ENCODE measurements around the gene TTC16. TPM values are rescaled to one million over a fixed set of nuclear protein-coding genes. Genes with fewer than 3 reads are reported as not detected.

Gene TTC16
- total and polyA plus RNA-seq, 2 donors (not counting 1 experiment from before 2014, with no cell fraction given) = under 0.01 TPM; not detected in 1

GRCh38 chr9:127753148-127753547 lies 37.3 kb downstream of the TTC16 start:
- TF ChIP-seq CTCF (conservative IDR thresholded peaks at IDR 0.05 in 1 of 2, IDR thresholded peaks at IDR 0.05 in 1 of 2; ENCODE audit: low read depth in 1 of 2, low read length in 2 of 2) (no peak), EZH2 (IDR thresholded peaks at IDR 0.05; ENCODE audit: low read length, missing control alignments) (no peak)
- H3K27ac ChIP-seq (ENCODE audit: insufficient read depth, low read length) = no peak overlapping the region
- no peak overlapping the region for H2AFZ ChIP-seq (ENCODE audit: low read length)
- H3K9ac ChIP-seq (ENCODE audit: insufficient read depth, low read length) = no peak overlapping the region
- no peaks in the 10 kb centered on the region for H3K4me1 ChIP-seq (ENCODE audit: control insufficient read depth, extremely low read depth, insufficient read depth, low read length)
- no peaks in the 10 kb centered on the region for H3K36me3 ChIP-seq (ENCODE audit: control insufficient read depth, insufficient read depth, low read length)
- H3K27me3 ChIP-seq (ENCODE audit: control insufficient read depth, insufficient read depth, low read length) = peaks cover 36% of the 10 kb centered on the region
- peaks cover 2% of the 10 kb centered on the region for H4K20me1 ChIP-seq (ENCODE audit: control insufficient read depth, extremely low read depth, insufficient read depth, low read length)
- no peaks in the 10 kb centered on the region for H3K9me3 ChIP-seq (ENCODE audit: control insufficient read depth, insufficient read depth, low read depth, low read length)
- DNase-seq (ENCODE audit: low read depth in 2 of 2) = no peak
- H3K4me2 ChIP-seq (ENCODE audit: extremely low read depth, insufficient read depth, low read length) = no peak overlapping the region
- no peak overlapping the region for H3K4me3 ChIP-seq (replicated peaks in 1 of 4; ENCODE audit: control extremely low read depth in 1 of 4, insufficient read depth in 1 of 4, low read depth in 3 of 4, low read length in 4 of 4)
- H3K79me2 ChIP-seq (ENCODE audit: control insufficient read depth, insufficient read depth, low read length) = no peaks in the 10 kb centered on the region

GRCh38 chr9:127753622-127754021 lies 37.7 kb downstream of the TTC16 start:
- TF ChIP-seq CTCF (conservative IDR thresholded peaks at IDR 0.05 in 1 of 2, IDR thresholded peaks at IDR 0.05 in 1 of 2; ENCODE audit: low read depth in 1 of 2, low read length in 2 of 2) (no peak), EZH2 (IDR thresholded peaks at IDR 0.05; ENCODE audit: low read length, missing control alignments) (no peak)
- H3K9ac ChIP-seq (ENCODE audit: insufficient read depth, low read length) = no peak overlapping the region
- peaks cover 2% of the 10 kb centered on the region for H4K20me1 ChIP-seq (ENCODE audit: control insufficient read depth, extremely low read depth, insufficient read depth, low read length)
- H3K4me1 ChIP-seq (ENCODE audit: control insufficient read depth, extremely low read depth, insufficient read depth, low read length) = no peaks in the 10 kb centered on the region
- H2AFZ ChIP-seq (ENCODE audit: low read length) = no peak overlapping the region
- no peak for DNase-seq (ENCODE audit: low read depth in 2 of 2)
- peaks cover 33% of the 10 kb centered on the region for H3K27me3 ChIP-seq (ENCODE audit: control insufficient read depth, insufficient read depth, low read length)
- no peaks in the 10 kb centered on the region for H3K36me3 ChIP-seq (ENCODE audit: control insufficient read depth, insufficient read depth, low read length)
- no peaks in the 10 kb centered on the region for H3K9me3 ChIP-seq (ENCODE audit: control insufficient read depth, insufficient read depth, low read depth, low read length)
- no peak overlapping the region for H3K4me3 ChIP-seq (replicated peaks in 1 of 4; ENCODE audit: control extremely low read depth in 1 of 4, insufficient read depth in 1 of 4, low read depth in 3 of 4, low read length in 4 of 4)
- H3K79me2 ChIP-seq (ENCODE audit: control insufficient read depth, insufficient read depth, low read length) = no peaks in the 10 kb centered on the region
- no peak overlapping the region for H3K27ac ChIP-seq (ENCODE audit: insufficient read depth, low read length)
- no peak overlapping the region for H3K4me2 ChIP-seq (ENCODE audit: extremely low read depth, insufficient read depth, low read length)

- TF ChIP-seq EZH2 (IDR thresholded peaks at IDR 0.05; ENCODE audit: low read length, missing control alignments) (peak; percentile 68), CTCF (conservative IDR thresholded peaks at IDR 0.05 in 1 of 2, IDR thresholded peaks at IDR 0.05 in 1 of 2; ENCODE audit: low read depth in 1 of 2, low read length in 2 of 2) (no peak)
- H3K27me3 ChIP-seq (ENCODE audit: control insufficient read depth, insufficient read depth, low read length) = peaks cover 33% of the 10 kb centered on the region
- H3K36me3 ChIP-seq (ENCODE audit: control insufficient read depth, insufficient read depth, low read length) = no peaks in the 10 kb centered on the region
- no peaks in the 10 kb centered on the region for H3K9me3 ChIP-seq (ENCODE audit: control insufficient read depth, insufficient read depth, low read depth, low read length)
- H3K9ac ChIP-seq (ENCODE audit: insufficient read depth, low read length) = no peak overlapping the region
- no peak overlapping the region for H2AFZ ChIP-seq (ENCODE audit: low read length)
- H3K4me1 ChIP-seq (ENCODE audit: control insufficient read depth, extremely low read depth, insufficient read depth, low read length) = no peaks in the 10 kb centered on the region
- H3K27ac ChIP-seq (ENCODE audit: insufficient read depth, low read length) = no peak overlapping the region
- peaks cover 2% of the 10 kb centered on the region for H4K20me1 ChIP-seq (ENCODE audit: control insufficient read depth, extremely low read depth, insufficient read depth, low read length)
- no peak overlapping the region for H3K4me3 ChIP-seq (replicated peaks in 1 of 4; ENCODE audit: control extremely low read depth in 1 of 4, insufficient read depth in 1 of 4, low read depth in 3 of 4, low read length in 4 of 4)
- DNase-seq (ENCODE audit: low read depth in 2 of 2) = peak in 1 of 2 donors; percentile 16
- no peaks in the 10 kb centered on the region for H3K79me2 ChIP-seq (ENCODE audit: control insufficient read depth, insufficient read depth, low read length)
- H3K4me2 ChIP-seq (ENCODE audit: extremely low read depth, insufficient read depth, low read length) = no peak overlapping the region
Measured at GRCh38 chr9:127754099-127755060, 38.5 kb downstream of the TTC16 start.

All from fibroblast of lung (primary cell).